Heart right ventricle (tissue), 16 donors: ENCODE results near the gene ZFPL1. TPM values are rescaled to one million over a fixed set of nuclear protein-coding genes. Genes with fewer than 3 reads are reported as not detected.

Experiments used
- ATAC-seq, 8 donors: fragments of 200-7000 bp; cut with Tn5 transposase; one replicate each; pipeline ENCODE4 v1.9.1; 2020; ENCODE audit warnings: mild to moderate bottlenecking in 8 of 8, moderate library complexity in 8 of 8, moderate number of reproducible peaks in 1 of 8
- DNase-seq, 2 donors: peaks; one replicate each; pipeline ENCODE4 v3.0.0-alpha.2; 2020
- H3K27ac ChIP-seq, 10 donors: fragments of 200-600 bp; sonication (generic) in 2 of 10; one replicate each; pipeline versions ENCODE4 v1.5.0 to v1.8.0; 2020 to 2022; ENCODE audit warnings: mild to moderate bottlenecking in 3 of 10
- H3K27me3 ChIP-seq, 7 donors: fragments of 200-600 bp; one replicate each; pipeline ENCODE4 v1.8.0; 2021 to 2022; ENCODE audit warnings: mild to moderate bottlenecking in 2 of 7
- H3K36me3 ChIP-seq, 9 donors: fragments of 200-600 bp; sonication (generic) in 1 of 9; one replicate each; pipeline versions ENCODE4 v1.5.0 to v1.8.0; 2020 to 2022; ENCODE audit warnings: mild to moderate bottlenecking in 2 of 9
- H3K4me1 ChIP-seq, 9 donors: fragments of 200-600 bp; sonication (generic) in 1 of 9; one replicate each; pipeline versions ENCODE4 v1.5.0 to v1.8.0; 2020 to 2022; ENCODE audit warnings: mild to moderate bottlenecking in 4 of 9
- H3K4me3 ChIP-seq, 10 donors: fragments of 200-600 bp; sonication (generic) in 2 of 10; one replicate each; pipeline versions ENCODE4 v1.5.0 to v1.8.0; 2020 to 2022; ENCODE audit warnings: mild to moderate bottlenecking in 7 of 10, moderate library complexity in 2 of 10
- H3K9me3 ChIP-seq, 11 donors: fragments of 200-600 bp in 10 of 11; sonication (generic) in 2 of 11; one replicate each; pipeline versions ENCODE4 v1.5.0 to v1.8.0; 2013 to 2022; ENCODE audit warnings: mild to moderate bottlenecking in 2 of 11, control low read depth in 1 of 11, moderate library complexity in 1 of 11
- CTCF ChIP-seq, 9 donors: fragments of 200-600 bp; sonication (generic) in 2 of 9; IDR thresholded peaks; one replicate each; pipeline versions ENCODE4 v1.5.0 to v1.8.0; 2021 to 2022; ENCODE audit warnings: antibody characterized with exemption in 9 of 9, mild to moderate bottlenecking in 5 of 9, moderate library complexity in 1 of 9
- WGBS, 2 donors: extraction: QIAGEN DNeasy Blood & Tissue Kit; methylation state at CpG; one replicate each; pipeline ENCODE4 v1.1.7; 2013; ENCODE audit warnings: inconsistent platforms in 1 of 2; 5-methylcytosine and 5-hydroxymethylcytosine counted together
- intact Hi-C, 10 donors: fragments of 100-400 bp; cut with DNase I; formaldehyde crosslinking; loops; one replicate each; pipeline versions ENCODE4 v1.11.1 to v1.14.2; 2022
- polyA plus RNA-seq, 2 donors: library from polyadenylated mRNA; stranded (reverse); fragments of 200-250 nt; gene quantifications; one replicate each; pipeline ENCODE4 v1.2.3, GENCODE V29; 2013
- total RNA-seq, 10 donors: library from RNA; stranded (reverse); fragmentation: NEBNext Ultra II Directional in 3 of 10; extraction: Animal tissue kit (Norgen Biotek cat#: 25700) in 3 of 10; gene quantifications; one replicate each; pipeline versions ENCODE4 v1.2.1 to v1.2.4, GENCODE V29; 2021 to 2023
- donor health status: Arrhythmogenic right ventricular cardiomyopathy.
- donor health status: ischemic (EF 13 %, LVEDD 7.1; RV severe dilation, severe dysfunction).
- donor health status: healthy with polysubstance abuse.
- donor health status: DM: no; HTN: yes; CAD: no.
- donor health status: DM: no; HTN: no; CAD: no.
- donor health status: ischemic (EF 25% LVEDD 6.9; RV normal size, moderate dysfunction).
- donor health status: ischemic (EF 25% LVEDD 5.7; RV mildly dilated, moderate dysfunction).
- donor health status: healthy.
- donor health status: DM: yes; HTN: yes; CAD: no.
- donor health status: Ischemic cardiomyopathy.
- donor health status: ischemic (EF 35%, LVEDD 5.7; RV mildly dilated, moderate dysfunction).
- donor health status: nonischemic (EF 11% LVEDD 7.7; RV severe dilation, severe dysfunction).
- donor health status: DM: yes; HTN: yes; CAD: no.
- donor health status: PGD.
- donor health status: ischemic (EF 29% LVEDD 5.4; RV normal size, mild dysfunction).
- donor health status: nonischemic (EF 23%, LVEDD 6.1; RV moderate dilation, normal function).

The ZFPL1 gene
- total and polyA plus RNA-seq, 12 donors = 21.5 to 49.2 (median 25.6) TPM

DNA sequence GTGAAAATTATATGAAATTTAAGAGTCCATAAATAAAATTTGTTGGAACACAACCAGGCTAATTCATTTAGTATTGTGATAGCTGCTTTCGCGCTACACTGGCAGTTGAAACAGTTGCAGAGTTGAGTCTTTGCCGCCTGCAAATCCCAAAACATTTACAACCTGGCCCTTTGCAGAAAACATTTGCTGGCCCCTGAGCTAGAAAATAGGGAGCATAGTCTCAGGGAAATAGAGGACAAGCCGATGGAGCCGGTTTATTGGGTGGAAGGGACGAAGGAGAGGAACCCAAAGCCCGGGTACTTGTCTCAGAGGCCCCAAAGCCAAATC, 43.5 kb upstream of the ZFPL1 start:
- H3K4me1 ChIP-seq = peaks cover 0 to 40% (median 18%) of the 10 kb centered on the region in 9 donors
- no peaks in the 10 kb centered on the region for H3K27me3 ChIP-seq
- H3K4me3 ChIP-seq = peak overlapping the region; percentile 42 to 92 (median 80)
- 15 to 19% methylated on average over 7 of the region's 7 CpGs for WGBS, 2 donors
- H3K9me3 ChIP-seq = no peaks in the 10 kb centered on the region
- DNase-seq = no peak
- ATAC-seq = no peak
- TF ChIP-seq CTCF (IDR thresholded peaks at IDR 0.05) = no peak
- intact Hi-C loops = loop anchor here in 3 of 10 donors (1.0 to 5.0 kb wide), 3 partner anchors 42 to 44 kb away; partner anchors contain the start of genes CDCA5 (in 3 of the 3) and ZFPL1 (in 3 of the 3)
- H3K27ac ChIP-seq = peak overlapping the region; percentile 81 to 97 (median 93)
- peaks cover 0 to 59% (median 15%) of the 10 kb centered on the region in 9 donors for H3K36me3 ChIP-seq

- intact Hi-C loops = loop anchor here in 3 of 10 donors (1.0 to 5.0 kb wide), 3 partner anchors 41 to 44 kb away; partner anchors contain the start of genes CDCA5 (in 3 of the 3) and ZFPL1 (in 3 of the 3)
- H3K9me3 ChIP-seq = no peaks in the 10 kb centered on the region
- WGBS, 2 donors = 0 to 1% methylated on average over 90 to 91 of the region's 91 CpGs
- peaks cover 0 to 59% (median 10%) of the 10 kb centered on the region in 9 donors for H3K36me3 ChIP-seq
- peak within 1 kb of the TSS; percentile 42 to 92 (median 80) for H3K4me3 ChIP-seq
- peak; percentile 89 for DNase-seq
- H3K27me3 ChIP-seq = no peaks in the 10 kb centered on the region
- peak within 1 kb of the TSS; percentile 81 to 97 (median 93) for H3K27ac ChIP-seq
- peak in 2 of 9 donors; percentile 9 to 16 for TF ChIP-seq CTCF (IDR thresholded peaks at IDR 0.05)
- ATAC-seq = peak; percentile 96 to 98 (median 97)
- H3K4me1 ChIP-seq = peaks cover 0 to 40% (median 18%) of the 10 kb centered on the region in 9 donors
These were observed 43.0 kb upstream of the ZFPL1 start, which contains the start of gene SAC3D1 for GRCh38 chr11:65040847-65041622. TSS of gene SAC3D1 (plus strand) at chr11:65041210. CDS start at chr11:65041293, 83 bp downstream.

DNA sequence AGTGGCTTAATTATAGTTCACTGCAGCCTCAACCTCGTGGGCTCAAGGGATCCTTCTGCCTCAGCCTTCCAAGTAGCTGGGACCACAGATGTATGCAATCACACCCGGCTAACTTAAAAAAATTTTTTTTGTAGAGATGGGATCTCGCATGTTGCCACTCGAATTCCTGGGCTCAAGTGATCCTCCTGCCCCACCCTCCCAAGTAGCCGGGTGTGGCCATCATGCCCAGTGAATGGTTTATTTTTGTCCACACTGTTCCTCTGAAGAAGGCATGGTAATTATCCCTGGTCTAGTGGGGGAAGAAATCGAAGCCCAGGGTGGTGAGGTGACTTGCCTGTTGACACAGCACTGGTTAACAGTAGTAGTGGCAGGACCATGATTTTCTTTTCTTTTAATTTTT, 41.1 kb upstream of the ZFPL1 start:
- peaks cover 0 to 55% (median 25%) of the 10 kb centered on the region in 9 donors for H3K4me1 ChIP-seq
- H3K36me3 ChIP-seq = peaks cover 0 to 44% (median 6%) of the 10 kb centered on the region in 9 donors
- ATAC-seq = no peak
- TF ChIP-seq CTCF (IDR thresholded peaks at IDR 0.05) = no peak
- no peak overlapping the region for H3K27ac ChIP-seq
- WGBS, 2 donors = 85 to 87% methylated on average over 6 of the region's 6 CpGs
- no peaks in the 10 kb centered on the region for H3K27me3 ChIP-seq
- H3K4me3 ChIP-seq = no peak overlapping the region
- no peak for DNase-seq
- intact Hi-C loops = loop anchor here in 1 of 10 donors (5.0 kb wide), 1 partner anchor 39 kb away; the partner anchor contains the start of genes CDCA5 and ZFPL1
- H3K9me3 ChIP-seq = no peaks in the 10 kb centered on the region

- WGBS, 2 donors = 85 to 88% methylated on average over 23 of the region's 23 CpGs
- Histone ChIP-seq H3K4me3 (no peak overlapping the region), H3K36me3 (peaks cover 0 to 33% (median 4%) of the 10 kb centered on the region in 9 donors), H3K27ac (peak overlapping the region in 1 of 10 donors; percentile 44), H3K4me1 (peaks cover 0 to 61% (median 29%) of the 10 kb centered on the region in 9 donors), H3K9me3 (no peaks in the 10 kb centered on the region), H3K27me3 (no peaks in the 10 kb centered on the region)
- no peak for TF ChIP-seq CTCF (IDR thresholded peaks at IDR 0.05)
- intact Hi-C loops = loop anchor here in 1 of 10 donors (5.0 kb wide), 1 partner anchor 38 kb away; the partner anchor contains the start of genes CDCA5 and ZFPL1
- ATAC-seq (peak in 3 of 8 donors; percentile 2 to 24 (median 22)), DNase-seq (peak; percentile 30 to 47)
These were observed 40.0 kb upstream of the ZFPL1 start for GRCh38 chr11:65043881-65044501.
